Raji (cell line): ENCODE data around the gene ZNF414.

Experiments
- POLR2A ChIP-seq: IDR thresholded peaks from 2 replicates; pipeline ENCODE4 v1.6.1; 2011; ENCODE audit warnings: low read depth, low read length, control low read depth; ENCODE audit not compliant: insufficient read depth

ZNF414 gene

DNA sequence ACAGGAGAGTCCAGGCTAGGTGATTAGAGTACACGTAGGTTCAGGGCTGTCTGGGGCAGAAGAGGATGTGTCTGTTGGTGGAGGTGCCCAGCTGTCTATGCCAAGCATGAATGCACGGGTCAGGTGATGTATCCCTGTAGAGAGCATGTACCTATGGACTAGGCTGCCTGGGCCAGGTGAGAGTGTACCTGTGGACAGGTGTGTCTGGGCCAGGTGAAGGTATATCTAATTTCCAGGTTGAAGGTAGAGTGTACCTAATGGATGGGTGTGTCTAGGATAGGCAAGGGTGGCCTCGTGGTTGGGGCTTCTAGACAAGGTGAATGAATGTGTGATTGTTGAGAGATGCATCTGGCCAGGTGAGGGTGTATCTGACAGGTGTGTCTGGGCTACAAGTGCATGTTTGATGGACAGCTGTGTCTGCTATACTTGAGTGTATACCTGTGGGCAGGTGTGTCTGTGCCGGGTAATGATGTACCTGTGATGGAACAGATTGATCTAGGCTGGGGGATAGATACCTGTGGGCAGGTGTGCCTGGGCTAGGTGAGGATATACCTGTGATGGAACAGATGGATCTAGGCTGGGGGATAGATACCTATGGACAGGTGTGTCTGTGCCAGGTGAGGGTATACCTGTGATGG, 15.5 kb upstream of the ZNF414 start:
- TF ChIP-seq POLR2A, result no peak

DNA sequence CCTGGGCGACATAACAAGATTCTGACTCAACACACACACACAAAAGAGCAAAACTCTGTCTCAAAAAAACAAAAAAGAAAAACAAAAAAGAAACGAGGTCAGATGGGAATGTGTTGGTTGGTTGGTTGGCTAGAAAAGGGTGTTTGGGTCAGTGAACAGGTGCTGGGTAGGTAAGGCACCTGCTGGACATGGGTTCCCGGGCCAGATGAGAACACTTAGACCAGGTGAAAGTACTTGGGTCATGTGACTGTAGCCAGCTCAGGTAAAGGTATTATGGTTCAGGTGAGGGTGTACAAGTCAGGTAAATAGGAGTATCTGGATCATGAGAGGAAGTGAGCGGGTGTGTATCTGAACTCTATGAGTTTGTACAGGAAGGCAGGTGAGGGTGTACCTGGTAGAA, 14.5 kb upstream of the ZNF414 start:
- TF ChIP-seq POLR2A, result no peak

DNA sequence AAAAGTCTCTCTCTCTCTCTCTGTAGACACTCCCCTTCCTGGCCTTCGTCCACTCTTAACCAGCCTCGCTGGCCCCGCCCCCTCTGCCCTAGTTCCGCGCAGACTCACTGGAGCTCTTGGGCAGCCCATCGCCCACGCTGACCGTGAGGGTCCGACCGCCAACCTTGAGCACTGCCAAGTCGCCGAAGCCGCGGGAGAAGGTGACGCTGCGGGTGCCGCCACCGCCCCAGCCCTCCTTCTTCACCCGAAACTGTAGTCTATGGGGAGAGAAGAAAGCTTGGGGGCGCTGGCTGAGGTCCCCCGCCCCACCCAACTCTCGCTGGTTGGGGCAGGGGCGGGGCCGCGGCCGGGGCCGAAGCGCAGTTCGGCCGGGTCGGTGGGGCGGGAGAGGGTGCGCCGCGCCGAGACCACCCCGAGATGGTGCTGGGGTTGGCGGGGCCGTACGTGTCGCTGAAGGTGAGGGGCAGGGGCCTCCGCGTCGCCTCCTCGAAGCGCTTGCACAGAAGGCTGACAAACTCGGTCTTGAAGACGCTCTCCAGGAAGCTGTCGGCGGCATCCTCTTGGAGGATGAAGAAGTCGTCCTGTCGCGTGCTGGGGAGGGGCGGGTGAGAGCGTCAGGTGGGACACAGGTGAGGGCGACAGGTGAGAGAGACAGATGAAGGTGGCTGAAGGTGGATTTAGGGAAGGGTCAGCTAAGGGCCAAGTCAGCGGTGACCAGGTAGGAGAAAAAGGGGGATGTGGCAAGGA, 12.6 kb upstream of the ZNF414 start:
- TF ChIP-seq POLR2A, result no peak

DNA sequence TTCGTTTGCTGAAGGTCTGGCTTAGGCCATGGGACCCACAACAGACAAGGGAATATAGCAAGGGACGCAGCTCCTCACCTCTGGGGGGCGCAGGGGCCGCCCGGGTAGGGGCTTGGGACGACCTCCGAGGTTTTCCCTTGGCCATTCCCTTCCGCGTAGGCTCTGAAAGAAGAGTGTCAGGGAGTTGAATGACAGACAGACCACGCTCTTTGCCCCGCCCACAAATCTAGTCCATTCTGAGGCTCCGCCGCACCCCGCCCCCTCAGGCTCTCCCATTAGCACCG, 11.4 kb upstream of the ZNF414 start:
- TF ChIP-seq POLR2A, result no peak

DNA sequence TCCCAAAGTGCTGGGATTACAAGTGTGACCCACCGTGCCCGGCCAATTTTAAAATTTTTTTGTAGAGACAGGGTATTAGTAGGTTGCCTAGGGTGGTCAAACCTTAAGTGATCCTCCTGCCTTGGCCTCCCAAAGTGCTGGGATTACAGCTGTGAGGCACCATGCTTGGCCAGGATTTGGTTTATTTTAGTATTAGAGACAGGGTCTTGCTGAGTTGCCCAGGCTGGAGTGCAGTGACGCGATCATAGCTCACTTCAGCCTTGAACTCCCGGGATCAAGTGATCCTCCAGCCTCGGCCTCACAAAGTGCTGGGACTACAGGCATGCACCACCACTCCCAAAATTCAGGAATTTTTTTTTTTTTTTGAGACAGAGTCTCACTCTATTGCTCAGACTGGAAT, 5.4 kb upstream of the ZNF414 start:
- TF ChIP-seq POLR2A, result no peak

DNA sequence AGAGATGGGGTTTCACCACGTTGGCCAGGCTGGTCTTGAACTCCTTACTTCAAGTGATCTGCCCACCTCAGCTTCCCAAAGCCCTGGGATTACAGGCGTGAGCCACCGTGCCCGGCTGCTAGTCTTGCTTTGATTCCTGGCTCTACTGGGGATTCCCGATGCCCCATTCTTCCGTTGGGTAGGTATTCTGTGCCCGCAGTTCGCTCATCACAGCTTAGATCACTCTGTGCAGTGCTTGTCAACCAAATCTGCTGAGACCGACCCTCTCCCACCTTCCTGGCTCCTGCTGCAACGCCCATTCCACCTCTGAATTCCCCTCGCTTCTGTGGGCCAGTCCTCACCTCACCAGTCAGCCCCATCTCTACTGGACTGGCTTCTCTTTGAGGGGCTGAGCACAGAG, 4.6 kb upstream of the ZNF414 start:
- no peak for TF ChIP-seq POLR2A

DNA sequence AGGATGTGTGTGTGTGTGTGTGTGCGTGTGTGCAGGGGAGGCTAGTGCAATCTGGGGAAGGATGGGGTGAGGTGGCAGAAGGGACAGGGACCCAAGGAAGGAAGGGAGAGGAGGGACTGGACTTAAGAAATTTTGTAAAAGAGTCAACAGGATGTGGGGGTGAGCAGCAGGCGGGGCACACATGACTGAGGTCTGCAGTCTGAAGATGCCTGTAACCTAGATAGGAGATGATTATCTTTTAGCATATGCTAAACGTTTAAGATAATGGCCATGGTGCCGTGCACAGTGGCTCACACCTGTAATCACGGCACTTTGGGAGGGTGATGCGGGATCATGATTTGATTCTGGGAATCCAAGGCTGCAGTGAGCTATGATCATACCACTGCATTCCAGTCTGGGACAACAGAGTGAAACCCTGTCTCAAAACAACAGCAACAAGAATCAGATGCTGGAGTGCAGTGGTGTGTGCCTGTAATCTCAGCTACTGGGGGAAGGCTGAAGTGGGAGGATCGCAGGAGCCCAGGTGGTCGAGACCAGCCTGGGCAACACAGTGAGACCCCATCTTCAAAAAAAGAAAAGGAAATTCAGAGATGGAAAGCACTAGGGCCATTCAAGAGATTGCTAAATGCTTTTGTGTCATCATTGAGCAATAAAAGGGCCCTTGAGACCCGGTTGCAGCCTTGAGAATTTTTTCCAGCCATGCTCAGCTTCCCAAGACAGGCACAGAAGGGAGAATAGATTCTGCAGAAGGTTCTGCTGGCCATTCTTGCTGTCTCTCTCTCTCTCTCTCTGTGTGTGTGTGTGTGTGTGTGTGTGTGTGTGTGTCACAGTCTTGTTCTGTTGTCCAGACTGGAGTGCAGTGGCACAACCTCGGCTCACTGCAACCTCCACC, 3.8 kb upstream of the ZNF414 start:
- no peak for TF ChIP-seq POLR2A

DNA sequence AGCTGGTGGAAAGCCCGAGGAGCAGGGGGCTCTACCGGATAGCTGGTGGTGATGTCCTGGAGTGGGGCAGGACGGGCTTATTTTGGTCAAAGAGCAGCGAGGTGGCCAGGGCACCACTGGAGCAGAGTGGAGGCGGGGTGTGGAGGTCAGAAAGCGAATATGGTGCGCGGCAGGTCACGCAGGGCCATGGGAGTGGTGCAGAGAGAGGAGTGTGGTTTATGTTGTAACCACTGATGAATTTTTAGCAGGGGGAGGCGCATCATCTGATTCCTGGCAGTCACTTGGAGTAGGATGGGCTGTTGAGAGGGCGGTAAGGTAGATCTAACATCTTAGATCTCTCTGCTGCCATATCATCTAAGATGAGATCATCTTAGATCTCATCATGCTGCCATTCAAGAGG, 1.4 kb upstream of the ZNF414 start:
- no peak for TF ChIP-seq POLR2A

DNA sequence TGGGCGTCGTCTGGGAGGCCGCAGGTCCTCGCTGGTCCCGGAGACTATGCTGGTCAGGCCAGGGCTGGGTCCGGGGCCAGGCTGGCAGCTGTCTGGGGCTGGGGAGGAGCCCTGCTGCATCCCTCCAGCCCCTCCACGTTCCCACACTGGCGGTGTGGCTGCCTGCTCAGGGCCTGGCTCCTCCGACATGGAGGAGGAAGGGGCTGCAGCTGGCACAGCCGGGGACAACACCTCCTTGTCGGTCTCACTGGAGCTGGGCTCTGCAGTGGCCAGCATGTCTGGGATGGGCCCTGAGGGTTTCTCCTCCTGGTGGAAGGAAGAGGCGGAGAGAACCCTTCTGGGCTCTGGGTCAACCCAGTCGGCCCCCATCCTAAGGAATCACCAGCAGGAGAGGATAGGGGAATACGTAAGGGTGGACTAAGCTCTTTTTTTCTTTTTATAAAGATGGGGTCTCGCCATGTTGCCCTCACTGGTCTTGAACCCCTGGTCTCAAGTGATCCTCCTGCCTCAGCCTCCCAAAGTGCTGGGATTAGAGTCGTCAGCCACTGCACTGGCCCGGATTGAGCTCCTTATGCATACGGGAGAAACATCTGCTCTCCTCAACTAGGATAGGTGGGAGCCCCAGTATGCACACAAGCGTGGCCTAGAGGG, 806 bp downstream of the ZNF414 start:
- no peak for TF ChIP-seq POLR2A

DNA sequence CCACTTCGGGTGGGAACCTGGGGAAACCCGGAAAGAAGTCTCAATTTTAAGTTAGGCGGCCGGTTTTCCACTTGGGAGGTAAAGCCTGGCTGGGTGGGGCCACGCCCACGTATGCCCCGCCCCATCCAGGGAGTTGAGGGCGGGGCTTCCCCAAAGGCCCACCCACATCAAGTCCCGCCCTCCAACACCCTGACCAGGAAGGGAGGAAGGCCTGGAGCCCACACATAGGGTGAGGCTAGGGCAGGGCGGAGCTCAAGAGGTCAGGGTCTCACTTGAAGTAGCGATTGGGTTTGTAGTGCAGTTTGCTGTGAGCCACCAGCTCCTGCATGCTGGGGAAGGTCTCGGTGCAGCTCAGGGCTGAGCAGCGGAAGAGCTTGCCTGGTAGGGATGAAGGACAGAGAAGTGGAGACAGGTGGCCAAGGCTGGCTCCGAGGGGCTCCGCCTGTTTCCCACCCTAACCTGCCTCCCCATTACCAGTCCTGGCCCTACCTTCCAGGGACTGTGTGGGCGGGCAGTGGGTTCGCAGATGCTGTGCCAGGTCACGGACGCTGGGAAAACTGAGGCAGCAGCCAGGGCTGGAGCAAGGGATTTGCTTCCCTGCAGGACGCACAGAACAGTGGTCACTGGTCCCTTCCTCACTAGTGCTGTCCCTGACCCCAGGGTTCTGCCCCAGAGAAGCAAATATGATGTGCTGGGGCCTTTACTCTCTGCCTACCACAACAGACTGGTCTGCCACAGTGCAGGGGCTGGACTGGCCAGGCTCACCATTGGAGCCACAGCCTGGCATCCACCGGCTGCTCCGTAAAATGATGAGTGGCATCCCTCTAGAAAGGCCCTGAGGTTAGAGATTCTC, 1.6 kb downstream of the ZNF414 start:
- TF ChIP-seq POLR2A, result no peak

DNA sequence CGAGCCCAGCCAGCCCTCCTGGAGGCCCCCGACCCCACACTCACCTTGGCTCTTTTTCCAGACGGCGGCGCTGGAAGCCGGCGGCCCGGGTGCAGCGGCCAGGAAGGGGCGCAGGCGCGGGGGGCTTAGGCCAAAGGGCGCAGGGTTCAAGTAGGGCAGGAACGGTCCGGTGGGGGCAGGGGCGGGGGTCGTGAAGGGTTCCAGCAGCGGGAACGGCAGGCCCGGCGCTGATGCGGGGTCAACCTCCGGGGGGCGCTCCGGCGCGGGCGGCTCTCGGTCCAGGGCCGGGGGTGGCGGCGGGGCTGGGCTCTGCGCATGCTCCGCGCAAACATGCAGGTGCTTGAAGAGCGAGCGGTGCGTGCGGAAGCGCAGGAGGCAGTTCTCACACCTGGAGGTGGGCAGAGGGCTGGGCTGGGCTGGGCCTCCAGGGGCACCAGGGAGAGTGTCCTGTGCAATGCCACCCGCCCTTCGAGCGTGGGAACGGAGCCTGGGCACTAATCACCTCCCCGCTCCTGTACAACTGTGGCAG, 2.3 kb downstream of the ZNF414 start:
- no peak for TF ChIP-seq POLR2A

DNA sequence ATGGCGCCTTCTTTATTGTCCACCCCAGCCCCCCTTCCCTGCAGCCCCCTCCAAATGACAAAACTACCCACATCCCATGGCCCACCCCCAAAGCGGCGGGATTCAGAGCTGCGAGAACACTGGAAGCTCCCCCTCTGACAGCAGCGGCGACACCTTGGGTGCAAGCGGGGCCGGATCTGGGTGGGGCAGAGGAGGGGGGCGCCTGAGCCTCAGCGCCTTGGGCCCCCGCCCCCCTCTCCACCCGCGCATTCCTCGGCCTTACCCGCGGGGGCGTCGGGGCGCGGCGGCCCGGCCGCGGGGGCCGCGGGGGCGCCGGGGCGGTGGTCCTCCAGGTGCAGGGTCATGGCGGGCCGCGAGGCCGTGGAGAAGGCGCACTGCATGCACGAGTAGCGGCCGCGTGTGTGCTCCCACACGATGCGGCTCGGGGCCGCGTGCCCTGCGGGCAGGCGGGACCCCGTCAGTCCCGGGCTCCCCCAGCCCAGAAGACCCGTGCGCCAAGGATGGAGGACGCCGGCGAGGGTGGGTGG, 3.3 kb downstream of the ZNF414 start:
- TF ChIP-seq POLR2A, result no peak

DNA sequence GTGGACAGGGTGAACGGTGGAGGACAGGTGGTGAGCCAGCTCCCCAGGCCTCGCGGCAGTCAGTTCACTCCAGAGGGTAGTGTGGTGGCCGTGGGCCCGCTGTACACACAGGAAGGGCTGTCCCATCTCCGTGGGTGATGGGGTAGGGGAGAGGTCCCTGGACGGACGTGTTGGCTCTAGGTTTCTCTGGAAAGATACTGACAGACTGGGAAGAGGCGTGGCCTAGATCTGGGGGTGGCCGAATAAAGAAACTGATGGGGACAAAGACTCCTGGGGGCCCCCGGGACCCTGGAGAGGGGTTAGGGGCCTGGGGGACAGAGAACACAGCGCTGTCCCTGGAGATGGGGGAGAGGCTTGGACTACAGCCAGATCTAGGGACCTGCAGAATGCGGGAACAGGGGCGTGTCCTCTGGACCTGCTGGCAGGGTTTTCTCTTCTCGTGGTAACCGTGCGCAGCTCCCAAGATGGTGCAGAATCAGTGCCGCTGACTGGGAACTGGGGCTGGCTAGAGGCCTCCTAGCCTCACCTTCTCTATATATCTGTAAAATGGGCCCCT, 7.5 kb downstream of the ZNF414 start:
- TF ChIP-seq POLR2A, result no peak
